Ammon's horn (tissue), 1 donor: ENCODE results near the gene TSHZ1.

Source experiments
- DNase-seq: peaks from one replicate; pipeline ENCODE4 v3.0.0-alpha.2; 2016; ENCODE audit warnings: low spot score

Gene TSHZ1

GRCh38 chr18:75248426-75249174 is 38.0 kb downstream of the TSHZ1 start:
- no peak for DNase-seq

- DNase-seq: no peak
Observed at GRCh38 chr18:75249175-75249518, 38.5 kb downstream of the TSHZ1 start.

- DNase-seq: no peak
Observed at GRCh38 chr18:75249672-75250470, 39.3 kb downstream of the TSHZ1 start.

- no peak for DNase-seq
Observed at GRCh38 chr18:75250471-75250821, 39.8 kb downstream of the TSHZ1 start.

- DNase-seq: no peak
Observed at GRCh38 chr18:75251466-75251865, 40.9 kb downstream of the TSHZ1 start.

- no peak for DNase-seq
Observed at GRCh38 chr18:75252136-75252535, 41.5 kb downstream of the TSHZ1 start.

GRCh38 chr18:75253043-75253442 is 42.4 kb downstream of the TSHZ1 start:
- DNase-seq: no peak

- no peak for DNase-seq
Observed at GRCh38 chr18:75253784-75254183, 43.2 kb downstream of the TSHZ1 start.

GRCh38 chr18:75255094-75255493 is 44.5 kb downstream of the TSHZ1 start:
- DNase-seq: no peak

- no peak for DNase-seq
Observed at GRCh38 chr18:75256376-75256775, 45.8 kb downstream of the TSHZ1 start.

- DNase-seq: peak; percentile 64
Observed at GRCh38 chr18:75257605-75258004, 47.0 kb downstream of the TSHZ1 start.

- DNase-seq: no peak
Observed at GRCh38 chr18:75261430-75262223, 51.0 kb downstream of the TSHZ1 start.

- no peak for DNase-seq
Observed at GRCh38 chr18:75262511-75262910, 51.9 kb downstream of the TSHZ1 start.

- no peak for DNase-seq
Observed at GRCh38 chr18:75264195-75264594, 53.6 kb downstream of the TSHZ1 start.

GRCh38 chr18:75264926-75265597 is 54.5 kb downstream of the TSHZ1 start:
- DNase-seq: no peak

- DNase-seq: no peak
Observed at GRCh38 chr18:75265872-75266271, 55.3 kb downstream of the TSHZ1 start.

GRCh38 chr18:75267643-75268363 is 57.2 kb downstream of the TSHZ1 start:
- no peak for DNase-seq

- DNase-seq: no peak
Observed at GRCh38 chr18:75268364-75268646, 57.7 kb downstream of the TSHZ1 start.

GRCh38 chr18:75269124-75269680 is 58.6 kb downstream of the TSHZ1 start:
- no peak for DNase-seq

GRCh38 chr18:75269696-75270095 is 59.1 kb downstream of the TSHZ1 start:
- no peak for DNase-seq

- DNase-seq: no peak
Observed at GRCh38 chr18:75271952-75272351, 61.4 kb downstream of the TSHZ1 start.
